Neural progenitor cell (in vitro differentiated cells): Measurements from ENCODE around the gene COL4A2. TPM values are rescaled to one million over a fixed set of nuclear protein-coding genes. Genes with fewer than 3 reads are reported as not detected.

Experiments used
- DNase-seq: peaks from one replicate; pipeline ENCODE4 v3.0.0-alpha.2; 2016; ENCODE audit warnings: low spot score
- H2AFZ ChIP-seq: fragments of 200-600 bp; sonication (generic); replicated peaks from 2 replicates; pipeline ENCODE4 v1.6.1; 2016; ENCODE audit warnings: antibody characterized with exemption
- H3F3A ChIP-seq: fragments of 200-600 bp; sonication (generic); 2 replicates; pipeline ENCODE4 v1.6.1; 2016; ENCODE audit warnings: antibody characterized with exemption, low read depth
- H3K27ac ChIP-seq: fragments of 200-600 bp; sonication (generic); 2 replicates; pipeline ENCODE4 v1.5.1; 2016; ENCODE audit warnings: mild to moderate bottlenecking
- H3K27me3 ChIP-seq: fragments of 200-600 bp; sonication (generic); 2 replicates; pipeline ENCODE4 v1.6.1; 2016; ENCODE audit warnings: mild to moderate bottlenecking, moderate library complexity
- H3K36me3 ChIP-seq: fragments of 200-600 bp; sonication (generic); 2 replicates; pipeline ENCODE4 v1.5.1; 2016
- H3K4me1 ChIP-seq: fragments of 200-600 bp; sonication (generic); 2 replicates; pipeline ENCODE4 v1.6.1; 2016; ENCODE audit warnings: mixed run types
- H3K4me2 ChIP-seq: fragments of 200-600 bp; sonication (generic); 2 replicates; pipeline ENCODE4 v1.6.1; 2016
- H3K4me3 ChIP-seq: fragments of 200-600 bp; sonication (generic); 2 replicates; pipeline ENCODE4 v1.5.1; 2016
- H3K79me2 ChIP-seq: fragments of 200-600 bp; sonication (generic); 2 replicates; pipeline ENCODE4 v1.6.1; 2016; ENCODE audit warnings: low read depth
- H3K9ac ChIP-seq: fragments of 200-600 bp; sonication (generic); 2 replicates; pipeline ENCODE4 v1.6.1; 2016
- H3K9me3 ChIP-seq: fragments of 200-600 bp; sonication (generic); 2 replicates; pipeline ENCODE4 v1.5.1; 2016; ENCODE audit warnings: low read depth
- H4K20me1 ChIP-seq: fragments of 200-600 bp; sonication (generic); 2 replicates; pipeline ENCODE4 v1.6.1; 2016; ENCODE audit warnings: low read depth
- H3K27ac Mint-ChIP-seq: 3 replicates; pipeline ENCODE4 v1.8.0; 2021; ENCODE audit warnings: mixed read lengths
- H3K27me3 Mint-ChIP-seq: 2 replicates; pipeline ENCODE4 v1.8.0; 2022; ENCODE audit warnings: low read depth, mild to moderate bottlenecking, inconsistent platforms, moderate library complexity, mixed read lengths; ENCODE audit not compliant: insufficient read depth
- H3K36me3 Mint-ChIP-seq: 3 replicates; pipeline ENCODE4 v1.8.0; 2021; ENCODE audit warnings: mixed read lengths
- H3K4me1 Mint-ChIP-seq: 3 replicates; pipeline ENCODE4 v1.8.0; 2021; ENCODE audit warnings: mixed read lengths
- H3K4me3 Mint-ChIP-seq: 3 replicates; pipeline ENCODE4 v1.8.0; 2021; ENCODE audit warnings: mild to moderate bottlenecking, moderate library complexity, mixed read lengths
- H3K9me3 Mint-ChIP-seq: 3 replicates; pipeline ENCODE4 v1.8.0; 2020; ENCODE audit warnings: mixed read lengths
- CTCF ChIP-seq: fragments of 200-600 bp; sonication (generic); IDR thresholded peaks from 2 replicates; pipeline ENCODE4 v1.5.1; 2017; ENCODE audit warnings: antibody characterized with exemption, mild to moderate bottlenecking
- EZH2 ChIP-seq: fragments of 200-600 bp; sonication (generic); IDR thresholded peaks from 2 replicates; pipeline ENCODE4 v1.6.1; 2017; ENCODE audit warnings: antibody characterized with exemption, mild to moderate bottlenecking, moderate library complexity
- EZH2phosphoT487 ChIP-seq: fragments of 200-600 bp; sonication (generic); IDR thresholded peaks from 2 replicates; pipeline ENCODE4 v1.6.1; 2017; ENCODE audit warnings: antibody characterized with exemption
- total RNA-seq: library from RNA; depleted of rRNA; stranded (reverse); fragments of >200 nt; gene quantifications from 2 replicates; pipeline ENCODE4 v1.2.3, GENCODE V29; 2015; ENCODE audit warnings: low replicate concordance

COL4A2 gene
- total RNA-seq, 1 donor from 2014 or later = 73.6 TPM

GRCh38 chr13:110413016-110413675 lies 106.1 kb downstream of the COL4A2 start:
- no peak overlapping the region for H2AFZ ChIP-seq
- H3K4me3 Mint-ChIP-seq = no peak overlapping the region
- H3K36me3 ChIP-seq = no peaks in the 10 kb centered on the region
- TF ChIP-seq CTCF (no peak), EZH2phosphoT487 (no peak), EZH2 (no peak)
- H3K27ac Mint-ChIP-seq = no peak overlapping the region
- peaks cover 9% of the 10 kb centered on the region for H3F3A ChIP-seq
- no peaks in the 10 kb centered on the region for H3K4me1 ChIP-seq
- no peak for DNase-seq
- no peak overlapping the region for H3K4me2 ChIP-seq
- H3K27ac ChIP-seq = no peak overlapping the region
- H3K27me3 Mint-ChIP-seq = peaks cover 2% of the 10 kb centered on the region
- peaks cover 28% of the 10 kb centered on the region for H3K4me1 Mint-ChIP-seq
- no peaks in the 10 kb centered on the region for H3K9me3 ChIP-seq
- H3K4me3 ChIP-seq = no peak overlapping the region
- no peaks in the 10 kb centered on the region for H3K27me3 ChIP-seq
- no peaks in the 10 kb centered on the region for H3K79me2 ChIP-seq
- no peaks in the 10 kb centered on the region for H3K9me3 Mint-ChIP-seq
- H4K20me1 ChIP-seq = no peaks in the 10 kb centered on the region
- H3K9ac ChIP-seq = no peak overlapping the region
- peaks cover 25% of the 10 kb centered on the region for H3K36me3 Mint-ChIP-seq

GRCh38 chr13:110413676-110414040 lies 106.6 kb downstream of the COL4A2 start:
- H3K4me2 ChIP-seq = no peak overlapping the region
- H3K27ac ChIP-seq = no peak overlapping the region
- H4K20me1 ChIP-seq = no peaks in the 10 kb centered on the region
- no peaks in the 10 kb centered on the region for H3K36me3 ChIP-seq
- H3F3A ChIP-seq = peaks cover 9% of the 10 kb centered on the region
- no peaks in the 10 kb centered on the region for H3K79me2 ChIP-seq
- no peak overlapping the region for H3K9ac ChIP-seq
- H2AFZ ChIP-seq = no peak overlapping the region
- Mint-ChIP-seq H3K36me3 (peaks cover 22% of the 10 kb centered on the region), H3K9me3 (no peaks in the 10 kb centered on the region), H3K4me1 (peaks cover 28% of the 10 kb centered on the region), H3K27ac (no peak overlapping the region), H3K4me3 (no peak overlapping the region), H3K27me3 (peaks cover 2% of the 10 kb centered on the region)
- DNase-seq = no peak
- H3K4me3 ChIP-seq = no peak overlapping the region
- TF ChIP-seq EZH2 = no peak
- no peak for TF ChIP-seq CTCF
- no peak for TF ChIP-seq EZH2phosphoT487
- H3K27me3 ChIP-seq = no peaks in the 10 kb centered on the region
- H3K9me3 ChIP-seq = no peaks in the 10 kb centered on the region
- no peaks in the 10 kb centered on the region for H3K4me1 ChIP-seq

- Histone ChIP-seq H3K4me2 (no peak overlapping the region), H3K4me3 (no peak overlapping the region), H3K27me3 (no peaks in the 10 kb centered on the region), H3F3A (peaks cover 9% of the 10 kb centered on the region), H3K9me3 (no peaks in the 10 kb centered on the region), H3K36me3 (no peaks in the 10 kb centered on the region), H3K27ac (no peak overlapping the region), H3K9ac (no peak overlapping the region), H4K20me1 (no peaks in the 10 kb centered on the region), H3K79me2 (no peaks in the 10 kb centered on the region), H3K4me1 (no peaks in the 10 kb centered on the region), H2AFZ (no peak overlapping the region)
- TF ChIP-seq EZH2phosphoT487 (no peak), EZH2 (no peak), CTCF (no peak)
- H3K27ac Mint-ChIP-seq = no peak overlapping the region
- H3K27me3 Mint-ChIP-seq = peaks cover 2% of the 10 kb centered on the region
- peaks cover 28% of the 10 kb centered on the region for H3K4me1 Mint-ChIP-seq
- H3K36me3 Mint-ChIP-seq = peaks cover 21% of the 10 kb centered on the region
- no peaks in the 10 kb centered on the region for H3K9me3 Mint-ChIP-seq
- no peak for DNase-seq
- no peak overlapping the region for H3K4me3 Mint-ChIP-seq
Observed at GRCh38 chr13:110414283-110414682, 107.2 kb downstream of the COL4A2 start.
